HG02763 (cell line): Measurements from ENCODE around the gene IL5RA.

Experiments used
- ATAC-seq: cut with Tn5 transposase; IDR thresholded peaks from one replicate; pipeline ENCODE4 v1.9.1; 2021; ENCODE audit warnings: mild to moderate bottlenecking, moderate library complexity; ENCODE audit not compliant: unreplicated experiment

The IL5RA gene

DNA sequence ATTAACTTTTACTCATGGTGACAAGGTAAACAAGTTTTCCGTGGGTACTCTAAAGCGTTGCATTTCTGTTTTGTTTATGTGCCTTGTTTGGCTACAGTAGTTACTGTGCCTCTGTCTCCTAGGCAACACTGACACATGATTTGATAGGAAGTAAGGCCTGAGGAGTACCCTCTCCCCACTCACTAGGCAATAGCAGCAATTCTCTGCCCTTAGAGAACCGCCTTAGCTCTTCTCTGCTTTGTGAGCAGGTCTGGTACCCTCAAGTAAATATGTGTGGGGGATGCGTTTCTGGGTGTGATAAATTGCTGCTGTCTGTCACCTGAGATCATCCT, at the start of gene IL5RA:
IL5RA (minus strand) TSS at position 76 of the 332 bp plus-strand sequence. CDS start 5,390 bp downstream, outside the sequence.
- ATAC-seq, result peak; percentile 56

DNA sequence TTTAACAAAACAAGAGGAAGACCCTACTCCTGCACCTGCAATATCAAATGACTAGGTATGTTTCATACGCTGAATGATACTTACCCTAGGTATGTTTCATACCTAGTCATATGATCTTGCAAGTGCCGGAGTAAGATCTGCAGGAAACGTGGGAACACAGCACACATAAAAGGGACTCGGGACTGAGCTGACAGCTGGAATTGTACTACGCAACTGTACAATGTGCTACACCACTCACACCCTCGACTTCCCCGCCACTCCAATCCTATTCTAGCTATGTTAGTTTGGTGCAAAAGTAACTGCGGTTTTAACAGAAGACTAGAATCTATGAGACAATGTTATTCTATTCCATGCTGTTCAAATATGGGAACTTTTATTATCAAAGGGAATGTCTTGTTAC, 47.3 kb upstream of the IL5RA start:
- no peak for ATAC-seq

- no peak for ATAC-seq
Measured at GRCh38 chr3:3154879-3155610, 44.9 kb upstream of the IL5RA start.

DNA sequence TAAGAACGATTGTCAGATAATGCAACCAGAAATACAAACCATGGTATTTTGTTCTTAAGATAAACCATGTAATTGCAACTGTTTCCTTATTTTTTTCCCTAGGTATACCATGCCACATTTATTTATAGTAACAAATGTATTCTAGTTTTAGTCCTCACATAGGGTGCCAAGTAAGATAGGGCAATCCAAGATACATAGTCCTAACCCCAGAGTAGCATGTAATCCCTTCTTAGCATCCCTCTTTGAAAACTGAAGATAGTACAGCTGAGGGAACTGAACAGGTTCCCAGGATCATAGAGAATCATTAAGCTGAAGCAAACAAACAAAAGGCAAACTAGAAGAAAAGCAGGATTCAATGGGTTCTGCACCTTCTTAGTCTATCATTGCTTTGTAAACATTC, 41.3 kb upstream of the IL5RA start:
- ATAC-seq, result no peak

GRCh38 chr3:3149560-3149959, 39.4 kb upstream of the IL5RA start:
- ATAC-seq, result no peak

GRCh38 chr3:3145831-3146230, 35.7 kb upstream of the IL5RA start:
- ATAC-seq, result no peak

- ATAC-seq, result no peak
Measured at GRCh38 chr3:3141939-3142338, 31.8 kb upstream of the IL5RA start.

DNA sequence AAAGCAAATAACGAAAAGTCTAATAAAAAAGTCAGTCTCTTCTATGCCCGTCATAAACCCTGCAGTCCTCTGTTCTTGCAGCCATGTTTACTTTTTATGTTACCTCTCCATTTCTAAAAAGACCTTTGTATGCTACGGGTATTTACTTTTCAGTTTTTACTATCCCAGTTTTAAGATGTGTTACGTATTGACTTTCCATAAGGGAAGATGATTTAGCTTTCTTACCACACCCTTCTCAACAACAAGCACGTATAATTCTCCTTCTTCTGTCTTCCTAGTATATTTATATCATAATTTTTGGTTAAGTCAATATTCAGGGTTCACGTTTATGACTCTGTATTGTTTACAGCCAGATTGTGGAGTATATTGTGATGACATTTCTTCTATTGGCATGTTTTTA, 27.4 kb upstream of the IL5RA start:
- no peak for ATAC-seq

DNA sequence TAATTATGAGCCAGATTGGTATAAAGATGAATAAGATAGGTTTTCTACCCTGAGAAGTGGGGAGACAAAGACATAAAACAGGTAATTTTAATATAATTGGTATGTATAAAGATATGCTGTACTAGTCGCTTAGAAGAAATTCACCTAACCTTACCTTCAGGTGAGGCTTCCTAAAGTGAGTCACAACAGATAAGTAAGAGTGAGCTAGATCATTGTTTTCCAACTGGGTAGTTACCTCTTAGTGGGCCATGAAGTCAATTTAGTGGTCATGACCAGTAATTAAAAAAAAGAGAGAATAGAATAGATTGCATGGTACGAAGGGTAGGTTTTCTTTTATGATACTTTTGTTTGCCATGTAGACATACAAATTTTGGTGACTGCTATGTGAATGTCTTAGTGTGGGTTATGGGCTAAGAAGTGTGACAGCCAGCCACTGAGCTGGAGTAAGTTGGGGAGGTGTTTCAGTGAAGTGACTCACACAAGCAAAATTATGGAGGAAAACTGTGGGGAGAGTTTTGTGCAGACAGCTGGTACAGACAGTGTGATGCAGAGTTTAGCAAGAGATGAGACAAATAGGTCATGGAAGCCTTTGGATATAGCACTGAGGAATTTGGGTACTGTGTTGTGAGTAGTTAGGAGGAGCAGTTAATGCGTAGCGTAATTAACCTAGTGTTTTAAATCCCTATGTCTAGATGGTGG, 24.7 kb upstream of the IL5RA start:
- no peak for ATAC-seq

- no peak for ATAC-seq
Measured at GRCh38 chr3:3133500-3133899, 23.3 kb upstream of the IL5RA start.

DNA sequence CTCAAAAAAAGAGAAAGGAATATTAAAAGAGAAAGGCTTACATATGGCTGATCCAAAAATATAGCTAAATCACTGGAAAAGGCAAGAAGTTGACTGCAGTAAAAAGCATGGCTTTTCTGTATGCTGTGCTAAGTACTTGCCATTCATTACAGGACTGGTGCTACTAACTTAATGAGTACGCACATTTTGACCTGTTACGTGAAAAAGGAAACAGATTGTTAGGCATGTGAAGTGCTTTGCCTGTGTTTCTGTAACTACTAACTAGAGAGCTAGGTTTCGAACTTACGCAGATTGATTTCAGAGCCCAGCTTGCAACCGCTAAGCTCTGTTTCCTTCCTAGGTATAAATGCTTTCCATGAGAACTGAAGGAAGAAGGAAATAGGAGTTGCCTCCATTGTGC, 19.4 kb upstream of the IL5RA start:
- no peak for ATAC-seq

- ATAC-seq, result no peak
Measured at GRCh38 chr3:3127432-3128010, 17.3 kb upstream of the IL5RA start.

- ATAC-seq, result peak; percentile 93
Measured at GRCh38 chr3:3126477-3127431, 16.6 kb upstream of the IL5RA start, which contains the start of gene TRNT1. Gene TRNT1, plus strand, starts transcription at chr3:3126940. Its CDS starts 2,101 bp downstream, at chr3:3129041.

- no peak for ATAC-seq
Measured at GRCh38 chr3:3125977-3126376, 15.8 kb upstream of the IL5RA start.

- no peak for ATAC-seq
Measured at GRCh38 chr3:3119393-3119851, 9.2 kb upstream of the IL5RA start.

GRCh38 chr3:3117651-3118050, 7.5 kb upstream of the IL5RA start:
- no peak for ATAC-seq

- no peak for ATAC-seq
Measured at GRCh38 chr3:3113042-3113709, 3.0 kb upstream of the IL5RA start.

DNA sequence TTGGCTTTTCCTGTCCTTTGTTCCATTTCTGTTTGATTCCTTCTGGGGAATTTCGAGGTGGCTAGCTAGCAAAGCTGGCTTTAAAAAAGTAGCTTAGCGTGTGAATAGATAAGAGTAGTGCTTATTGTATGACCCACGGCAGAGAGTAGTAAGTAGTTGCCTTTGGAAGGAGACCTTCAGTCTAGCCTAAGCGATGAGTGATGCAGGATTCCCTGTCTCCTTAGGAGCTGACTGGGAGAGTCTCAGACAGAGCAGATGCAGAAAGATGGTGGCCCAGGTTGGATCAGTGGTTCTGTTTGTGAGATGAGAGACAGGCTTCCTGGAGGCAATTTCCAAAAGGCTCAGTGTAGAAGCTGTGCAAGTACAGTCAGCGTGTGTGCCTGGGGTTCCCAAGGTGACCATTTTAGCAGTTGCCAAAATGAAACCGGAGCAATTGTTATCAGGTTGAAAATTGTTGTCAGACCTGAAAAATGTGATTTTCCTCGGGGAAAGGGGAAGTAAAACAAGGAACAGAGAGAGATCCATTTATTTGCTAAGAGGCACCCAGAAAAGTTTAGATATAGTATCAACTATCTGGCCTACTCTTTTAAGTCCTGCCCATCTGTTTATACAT, 681 bp upstream of the IL5RA start:
- no peak for ATAC-seq

- ATAC-seq, result peak; percentile 63
Measured at GRCh38 chr3:3109407-3110298, 521 bp downstream of the IL5RA start.
